ENCODE measurements around the gene LONRF3.

GRCh38 chrX:118965395-118965794 lies 9.0 kb upstream of the LONRF3 start:
- TF ChIP-seq TAF1 (IDR thresholded peaks at IDR 0.05; ENCODE audit: low read depth, low read length), result no peak
- no peak for TF ChIP-seq POLR2A (IDR thresholded peaks at IDR 0.05; ENCODE audit: low read depth, low read length)
- no peak for TF ChIP-seq POLR2AphosphoS5 (IDR thresholded peaks at IDR 0.05; ENCODE audit: low read depth, low read length)
- TF ChIP-seq SPI1 (IDR thresholded peaks at IDR 0.05; ENCODE audit: low read depth, low read length), result no peak

All from GM12891 (cell line).